Osteocyte (in vitro differentiated cells): Measurements from ENCODE around the gene TIPRL. TPM values are rescaled to one million over a fixed set of nuclear protein-coding genes. Genes with fewer than 3 reads are reported as not detected.

Experiments used
- DNase-seq: peaks from one replicate; pipeline ENCODE4 v3.0.0; 2021; ENCODE audit warnings: mixed read lengths; ENCODE audit not compliant: unreplicated experiment; ENCODE audit errors: extremely low spot score
- H3K27ac Mint-ChIP-seq: one replicate; pipeline ENCODE4 v1.8.0; 2021; ENCODE audit warnings: mild to moderate bottlenecking, mixed read lengths; ENCODE audit not compliant: unreplicated experiment
- H3K27me3 Mint-ChIP-seq: one replicate; pipeline ENCODE4 v1.8.0; 2021; ENCODE audit warnings: mixed read lengths; ENCODE audit not compliant: unreplicated experiment
- H3K36me3 Mint-ChIP-seq: one replicate; pipeline ENCODE4 v1.8.0; 2021; ENCODE audit warnings: mixed read lengths; ENCODE audit not compliant: unreplicated experiment
- H3K4me1 Mint-ChIP-seq: one replicate; pipeline ENCODE4 v1.8.0; 2021; ENCODE audit warnings: mixed read lengths; ENCODE audit not compliant: unreplicated experiment
- H3K4me3 Mint-ChIP-seq: one replicate; pipeline ENCODE4 v1.8.0; 2021; ENCODE audit warnings: mild to moderate bottlenecking, moderate library complexity, mixed read lengths; ENCODE audit not compliant: unreplicated experiment
- H3K9me3 Mint-ChIP-seq: one replicate; pipeline ENCODE4 v1.8.0; 2021; ENCODE audit warnings: mixed read lengths; ENCODE audit not compliant: unreplicated experiment
- total RNA-seq: library from RNA; stranded (reverse); gene quantifications from 2 replicates; pipeline ENCODE4 v1.2.1, GENCODE V29; 2021
- TF ChIP-seq, protein P1 (sequence below): fragments of 200-600 bp; sonication (generic); IDR thresholded peaks from 2 replicates; pipeline ENCODE4 v1.5.0; 2021; ENCODE audit warnings: antibody characterized with exemption, mild to moderate bottlenecking, moderate library complexity

Gene TIPRL
- total RNA-seq, 1 donor from 2014 or later = 41.8 TPM

- H3K4me3 Mint-ChIP-seq = no peak overlapping the region
- TF ChIP-seq, protein P1, sequence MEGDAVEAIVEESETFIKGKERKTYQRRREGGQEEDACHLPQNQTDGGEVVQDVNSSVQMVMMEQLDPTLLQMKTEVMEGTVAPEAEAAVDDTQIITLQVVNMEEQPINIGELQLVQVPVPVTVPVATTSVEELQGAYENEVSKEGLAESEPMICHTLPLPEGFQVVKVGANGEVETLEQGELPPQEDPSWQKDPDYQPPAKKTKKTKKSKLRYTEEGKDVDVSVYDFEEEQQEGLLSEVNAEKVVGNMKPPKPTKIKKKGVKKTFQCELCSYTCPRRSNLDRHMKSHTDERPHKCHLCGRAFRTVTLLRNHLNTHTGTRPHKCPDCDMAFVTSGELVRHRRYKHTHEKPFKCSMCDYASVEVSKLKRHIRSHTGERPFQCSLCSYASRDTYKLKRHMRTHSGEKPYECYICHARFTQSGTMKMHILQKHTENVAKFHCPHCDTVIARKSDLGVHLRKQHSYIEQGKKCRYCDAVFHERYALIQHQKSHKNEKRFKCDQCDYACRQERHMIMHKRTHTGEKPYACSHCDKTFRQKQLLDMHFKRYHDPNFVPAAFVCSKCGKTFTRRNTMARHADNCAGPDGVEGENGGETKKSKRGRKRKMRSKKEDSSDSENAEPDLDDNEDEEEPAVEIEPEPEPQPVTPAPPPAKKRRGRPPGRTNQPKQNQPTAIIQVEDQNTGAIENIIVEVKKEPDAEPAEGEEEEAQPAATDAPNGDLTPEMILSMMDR = no peak
- H3K27me3 Mint-ChIP-seq = no peaks in the 10 kb centered on the region
- peak overlapping the region; percentile 45 for H3K27ac Mint-ChIP-seq
- no peaks in the 10 kb centered on the region for H3K9me3 Mint-ChIP-seq
- DNase-seq = no peak
- H3K36me3 Mint-ChIP-seq = peaks cover 79% of the 10 kb centered on the region
- H3K4me1 Mint-ChIP-seq = peaks cover 29% of the 10 kb centered on the region
Measured at GRCh38 chr1:168235548-168235885, 56.8 kb downstream of the TIPRL start.

DNA sequence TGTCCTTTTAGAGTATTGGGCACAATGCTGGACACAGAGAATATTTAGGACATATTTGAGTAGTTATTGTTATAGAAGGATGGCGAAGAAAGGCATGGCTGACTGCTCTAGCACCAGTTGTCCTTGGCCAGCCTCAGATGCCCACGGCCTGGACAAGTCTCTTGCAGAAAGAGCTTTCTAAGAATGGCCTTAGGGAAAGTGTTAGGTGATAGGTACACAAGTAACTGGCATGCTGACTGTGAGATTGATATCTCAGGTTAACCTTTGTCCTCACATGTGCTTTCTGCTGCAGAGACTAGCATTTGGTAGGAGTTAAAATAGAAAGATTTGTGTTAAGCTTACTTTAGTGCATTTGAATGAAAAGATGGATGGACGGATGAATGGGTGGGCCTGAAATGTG is 57.2 kb downstream of the TIPRL start:
- no peak overlapping the region for H3K27ac Mint-ChIP-seq
- H3K36me3 Mint-ChIP-seq = peaks cover 76% of the 10 kb centered on the region
- no peaks in the 10 kb centered on the region for H3K27me3 Mint-ChIP-seq
- no peak for DNase-seq
- H3K4me1 Mint-ChIP-seq = peaks cover 27% of the 10 kb centered on the region
- no peaks in the 10 kb centered on the region for H3K9me3 Mint-ChIP-seq
- no peak overlapping the region for H3K4me3 Mint-ChIP-seq
- TF ChIP-seq, protein P1 = no peak

DNA sequence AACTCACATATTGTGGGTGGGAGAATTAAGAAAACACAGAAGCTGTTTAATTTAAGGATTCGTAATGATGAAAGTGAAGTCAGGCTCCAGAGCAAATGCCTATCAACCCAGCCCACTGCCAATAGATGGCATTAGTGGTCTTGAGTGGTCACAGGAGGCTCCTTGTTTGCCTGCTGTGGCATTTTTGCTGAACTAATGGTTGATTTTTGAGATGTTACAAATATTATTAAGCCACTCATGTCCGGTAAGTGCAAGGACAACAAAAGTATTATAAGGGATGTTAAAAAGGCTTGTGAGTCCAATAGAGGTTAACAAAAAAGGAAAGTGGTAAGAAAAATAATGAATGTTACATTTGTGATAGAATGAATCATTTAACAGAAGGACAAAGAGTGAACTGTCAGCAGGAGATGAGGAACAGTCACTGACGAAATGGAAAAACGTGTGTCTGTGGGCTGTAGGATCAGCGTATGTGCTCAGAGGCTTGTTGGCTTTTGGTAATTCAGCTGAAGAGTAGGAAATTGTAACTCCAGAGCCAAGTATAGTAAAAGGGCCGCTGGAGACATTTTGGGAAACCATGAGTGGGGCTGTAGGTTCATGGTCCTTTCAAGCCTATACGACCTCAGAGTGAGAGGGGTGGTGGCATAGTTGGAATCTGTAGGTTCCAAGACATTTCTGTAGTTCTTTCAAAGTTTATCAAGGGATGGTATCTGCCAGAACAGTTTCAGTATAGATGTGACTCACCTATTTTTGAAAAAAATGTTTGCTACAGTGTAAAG is 58.3 kb downstream of the TIPRL start:
- TF ChIP-seq, protein P1 = no peak
- Mint-ChIP-seq H3K4me3 (no peak overlapping the region), H3K4me1 (peaks cover 26% of the 10 kb centered on the region), H3K36me3 (peaks cover 74% of the 10 kb centered on the region), H3K9me3 (no peaks in the 10 kb centered on the region), H3K27ac (peak overlapping the region; percentile 19), H3K27me3 (no peaks in the 10 kb centered on the region)
- DNase-seq = no peak

DNA sequence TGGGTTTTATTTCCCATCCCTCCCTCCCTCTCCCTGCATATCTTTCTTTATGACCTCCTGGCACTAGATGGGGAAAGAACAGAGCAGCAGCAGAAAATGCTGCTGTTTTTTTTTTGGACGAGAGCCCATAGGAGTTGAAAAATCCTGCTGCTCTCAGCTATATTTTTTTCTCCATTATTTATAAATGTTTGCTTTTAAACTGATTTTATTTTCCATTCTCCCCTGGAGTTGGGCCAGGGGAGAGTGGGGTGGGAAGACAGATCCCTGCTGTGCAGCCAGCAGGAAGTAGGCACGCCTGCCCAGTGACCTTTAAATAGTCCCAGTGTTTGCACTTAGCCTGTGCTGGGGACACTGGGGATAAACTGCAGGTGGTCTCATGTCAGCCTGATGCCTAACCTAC is 64.4 kb downstream of the TIPRL start:
- no peaks in the 10 kb centered on the region for H3K9me3 Mint-ChIP-seq
- H3K27ac Mint-ChIP-seq = peak overlapping the region; percentile 94
- H3K27me3 Mint-ChIP-seq = no peaks in the 10 kb centered on the region
- H3K4me1 Mint-ChIP-seq = peaks cover 61% of the 10 kb centered on the region
- peak overlapping the region; percentile 3 for H3K4me3 Mint-ChIP-seq
- TF ChIP-seq, protein P1 = no peak
- DNase-seq = no peak
- peaks cover 67% of the 10 kb centered on the region for H3K36me3 Mint-ChIP-seq

DNA sequence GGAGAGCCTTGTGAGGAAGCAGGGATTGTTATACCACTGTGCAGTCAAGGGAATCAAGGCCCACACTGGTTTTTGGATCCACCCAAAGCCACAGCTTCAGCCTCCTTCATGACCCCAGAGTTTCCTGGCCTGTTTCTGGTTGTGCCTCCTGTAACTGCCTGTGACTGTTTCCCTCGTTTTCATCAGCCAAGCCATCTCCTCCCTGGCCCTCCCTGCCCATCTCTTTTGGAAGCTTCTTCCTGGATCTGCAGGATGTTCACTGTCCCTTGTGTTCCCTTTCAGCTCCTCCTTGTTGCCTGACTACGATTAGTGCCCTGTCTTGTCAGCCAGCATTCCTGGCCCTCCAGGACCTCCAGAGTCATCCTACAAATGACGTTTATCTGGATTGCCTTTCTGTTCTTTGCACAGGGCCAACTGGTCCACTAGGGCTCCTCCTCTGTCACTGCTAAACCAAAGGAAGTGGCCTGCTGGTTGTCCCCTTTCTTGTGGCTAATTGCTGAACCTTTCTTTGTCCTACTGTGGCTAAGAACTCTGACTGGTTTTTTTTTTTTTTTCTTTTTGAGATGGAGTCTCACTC is 65.0 kb downstream of the TIPRL start:
- Mint-ChIP-seq H3K9me3 (no peaks in the 10 kb centered on the region), H3K4me3 (peak overlapping the region; percentile 26), H3K27me3 (no peaks in the 10 kb centered on the region), H3K4me1 (peaks cover 62% of the 10 kb centered on the region), H3K36me3 (peaks cover 70% of the 10 kb centered on the region), H3K27ac (peak overlapping the region; percentile 94)
- DNase-seq = no peak
- TF ChIP-seq, protein P1 = no peak
